ENCODE data around the gene GRAMD1A. TPM values are rescaled to one million over a fixed set of nuclear protein-coding genes. Genes with fewer than 3 reads are reported as not detected.
"Not testable (repeated sequence)": the region's sequence is repeated elsewhere in the genome, so short reads cannot be mapped to it uniquely, and the experiment has no call there.

Gene GRAMD1A
- total RNA-seq, 1 experiment from 2014 or later = 45.2 TPM

- Histone ChIP-seq H3K9me2 (replicated peaks; ENCODE audit: insufficient read depth, low read length) (no peaks in the 10 kb centered on the region), H3K9ac (ENCODE audit: low read length) (no peak overlapping the region), H4K20me1 (ENCODE audit: insufficient read depth, low read depth, low read length) (peaks cover 15% of the 10 kb centered on the region), H2AFZ (ENCODE audit: low read length) (no peak overlapping the region), H3K4me3 (ENCODE audit: low read length) (no peak overlapping the region), H3K27ac (ENCODE audit: low read length) (no peak overlapping the region), H3K4me2 (ENCODE audit: low read depth, low read length, poor library complexity, severe bottlenecking) (no peak overlapping the region), H3K27me3 (ENCODE audit: low read length) (no peaks in the 10 kb centered on the region), H3K79me2 (ENCODE audit: low read length) (peaks cover 20% of the 10 kb centered on the region), H3K36me3 (ENCODE audit: insufficient read depth, low read length) (peaks cover 17% of the 10 kb centered on the region), H3K9me3 (ENCODE audit: low read length) (no peaks in the 10 kb centered on the region), H3K4me1 (ENCODE audit: low read length) (no peaks in the 10 kb centered on the region)
- DNase-seq = no peak
These were observed 9.6 kb downstream of the GRAMD1A start for GRCh38 chr19:35009424-35010415.

- Histone ChIP-seq H3K79me2 (ENCODE audit: low read length) (peaks cover 9% of the 10 kb centered on the region), H3K9me2 (replicated peaks; ENCODE audit: insufficient read depth, low read length) (no peaks in the 10 kb centered on the region), H2AFZ (ENCODE audit: low read length) (no peak overlapping the region), H3K36me3 (ENCODE audit: insufficient read depth, low read length) (peaks cover 24% of the 10 kb centered on the region), H4K20me1 (ENCODE audit: insufficient read depth, low read depth, low read length) (peaks cover 5% of the 10 kb centered on the region; the same call in 1 of the 2 replicates), H3K4me1 (ENCODE audit: low read length) (no peaks in the 10 kb centered on the region), H3K27me3 (ENCODE audit: low read length) (no peaks in the 10 kb centered on the region), H3K4me3 (ENCODE audit: low read length) (no peak overlapping the region), H3K9ac (ENCODE audit: low read length) (no peak overlapping the region), H3K9me3 (ENCODE audit: low read length) (no peaks in the 10 kb centered on the region), H3K4me2 (ENCODE audit: low read depth, low read length, poor library complexity, severe bottlenecking) (no peak overlapping the region), H3K27ac (ENCODE audit: low read length) (no peak overlapping the region)
- DNase-seq = no peak
These were observed 11.1 kb downstream of the GRAMD1A start for GRCh38 chr19:35011091-35011689.

- Histone ChIP-seq H3K27ac (ENCODE audit: low read length) (no peak overlapping the region), H3K79me2 (ENCODE audit: low read length) (peaks cover under 1% of the 10 kb centered on the region), H3K4me1 (ENCODE audit: low read length) (no peaks in the 10 kb centered on the region), H3K9me2 (replicated peaks; ENCODE audit: insufficient read depth, low read length) (no peaks in the 10 kb centered on the region), H3K27me3 (ENCODE audit: low read length) (no peaks in the 10 kb centered on the region), H3K4me3 (ENCODE audit: low read length) (no peak overlapping the region), H4K20me1 (ENCODE audit: insufficient read depth, low read depth, low read length) (peaks cover 5% of the 10 kb centered on the region; the same call in 1 of the 2 replicates), H3K36me3 (ENCODE audit: insufficient read depth, low read length) (peaks cover 18% of the 10 kb centered on the region), H3K4me2 (ENCODE audit: low read depth, low read length, poor library complexity, severe bottlenecking) (no peak overlapping the region), H3K9me3 (ENCODE audit: low read length) (no peaks in the 10 kb centered on the region), H3K9ac (ENCODE audit: low read length) (no peak overlapping the region), H2AFZ (ENCODE audit: low read length) (no peak overlapping the region)
- DNase-seq = no peak
These were observed 11.9 kb downstream of the GRAMD1A start for GRCh38 chr19:35011737-35012682.

- H3K4me1 ChIP-seq (ENCODE audit: low read length) = no peaks in the 10 kb centered on the region
- no peak overlapping the region for H3K4me2 ChIP-seq (ENCODE audit: low read depth, low read length, poor library complexity, severe bottlenecking)
- H3K4me3 ChIP-seq (ENCODE audit: low read length) = no peak overlapping the region
These were observed 13.1 kb downstream of the GRAMD1A start for GRCh38 chr19:35013041-35013819.

GRCh38 chr19:35013820-35014754, 14.0 kb downstream of the GRAMD1A start:
- Histone ChIP-seq H4K20me1 (ENCODE audit: insufficient read depth, low read depth, low read length) (peaks cover 5% of the 10 kb centered on the region; the same call in 1 of the 2 replicates), H3K9me3 (ENCODE audit: low read length) (no peaks in the 10 kb centered on the region), H3K4me2 (ENCODE audit: low read depth, low read length, poor library complexity, severe bottlenecking) (no peak overlapping the region), H3K36me3 (ENCODE audit: insufficient read depth, low read length) (peaks cover 18% of the 10 kb centered on the region), H3K4me3 (ENCODE audit: low read length) (no peak overlapping the region), H3K27me3 (ENCODE audit: low read length) (no peaks in the 10 kb centered on the region), H3K79me2 (ENCODE audit: low read length) (no peaks in the 10 kb centered on the region), H3K9ac (ENCODE audit: low read length) (no peak overlapping the region), H3K9me2 (replicated peaks; ENCODE audit: insufficient read depth, low read length) (no peaks in the 10 kb centered on the region), H3K27ac (ENCODE audit: low read length) (no peak overlapping the region), H2AFZ (ENCODE audit: low read length) (no peak overlapping the region), H3K4me1 (ENCODE audit: low read length) (no peaks in the 10 kb centered on the region)
- DNase-seq = no peak

More at GRCh38 chr19:35013041-35013819, 13.1 kb downstream of the GRAMD1A start:
- Histone ChIP-seq H3K9ac (ENCODE audit: low read length) (no peak overlapping the region), H3K36me3 (ENCODE audit: insufficient read depth, low read length) (peaks cover 18% of the 10 kb centered on the region), H2AFZ (ENCODE audit: low read length) (no peak overlapping the region), H4K20me1 (ENCODE audit: insufficient read depth, low read depth, low read length) (peaks cover 5% of the 10 kb centered on the region; the same call in 1 of the 2 replicates), H3K27me3 (ENCODE audit: low read length) (no peaks in the 10 kb centered on the region), H3K9me2 (replicated peaks; ENCODE audit: insufficient read depth, low read length) (no peaks in the 10 kb centered on the region), H3K27ac (ENCODE audit: low read length) (no peak overlapping the region), H3K79me2 (ENCODE audit: low read length) (no peaks in the 10 kb centered on the region), H3K9me3 (ENCODE audit: low read length) (no peaks in the 10 kb centered on the region)
- peak; percentile 82 for DNase-seq

- H3K27me3 ChIP-seq (ENCODE audit: low read length); H3K4me2 ChIP-seq (ENCODE audit: low read depth, low read length, poor library complexity, severe bottlenecking); H3K9me2 ChIP-seq (replicated peaks; ENCODE audit: insufficient read depth, low read length); H4K20me1 ChIP-seq (ENCODE audit: insufficient read depth, low read depth, low read length); H3K4me3 ChIP-seq (ENCODE audit: low read length); H3K9me3 ChIP-seq (ENCODE audit: low read length); H3K9ac ChIP-seq (ENCODE audit: low read length); H3K79me2 ChIP-seq (ENCODE audit: low read length); DNase-seq; H2AFZ ChIP-seq (ENCODE audit: low read length); H3K4me1 ChIP-seq (ENCODE audit: low read length); H3K27ac ChIP-seq (ENCODE audit: low read length): not testable (repeated sequence)
- peaks cover 23% of the 10 kb centered on the region for H3K36me3 ChIP-seq (ENCODE audit: insufficient read depth, low read length)
These were observed 14.7 kb downstream of the GRAMD1A start for GRCh38 chr19:35014774-35015173.
